Endothelial cell of umbilical vein (primary cell): ENCODE results near the gene ABTB2. TPM values are rescaled to one million over a fixed set of nuclear protein-coding genes. Genes with fewer than 3 reads are reported as not detected.

ENCODE experiments used
- BruUV-seq: library from RNA; stranded (reverse); fragments of 400-500 nt; replicated peaks from 2 replicates; lab custom pipeline; 2021; lab: Mats Ljungman, UMichigan
- CTCF ChIA-PET: fragments of 300-600, 350-600 bp; sonication (Branson Sonifier 250); formaldehyde crosslinking; loops from one replicate; lab custom pipeline; 2021; ENCODE audit warnings: antibody characterized with exemption, inconsistent platforms; lab: Charles Lee
- POLR2A ChIA-PET: fragments of 300-600, 350-600 bp; sonication (Branson Sonifier 250); formaldehyde crosslinking; loops from one replicate; lab custom pipeline; 2021; ENCODE audit warnings: antibody characterized with exemption, inconsistent platforms; lab: Charles Lee
- DNase-seq: peaks from one replicate; pipeline ENCODE4 v3.0.0-alpha.2; 2011; ENCODE audit warnings: low read depth, low spot score
- FAIRE-seq: peaks from 2 replicates; lab custom pipeline; 2011; peaks lifted over from hg19 to GRCh38; lab: Jason Lieb, UNC
- H2AFZ ChIP-seq: 2 replicates; pipeline ENCODE4 v1.6.0; 2012; ENCODE audit warnings: low read depth, low read length, control low read depth, inconsistent platforms
- H3K27ac ChIP-seq: 2 replicates; pipeline ENCODE4 v1.5.1; 2011; ENCODE audit warnings: low read depth, mild to moderate bottlenecking, control low read depth, low read length, moderate library complexity; ENCODE audit not compliant: insufficient read depth
- H3K27me3 ChIP-seq, 2 experiments: 2 replicates each; pipeline versions ENCODE4 v1.6.0 to v1.6.1; 2011; ENCODE audit warnings: low read length in 2 of 2, mixed read lengths in 1 of 2; ENCODE audit not compliant: control insufficient read depth in 2 of 2, insufficient read depth in 2 of 2
- H3K36me3 ChIP-seq, 2 experiments: 2 replicates in 1 of 2; 3 replicates in 1 of 2; pipeline ENCODE4 v1.5.1; 2011; ENCODE audit warnings: low read length in 2 of 2, mild to moderate bottlenecking in 1 of 2, moderate library complexity in 1 of 2; ENCODE audit not compliant: control insufficient read depth in 2 of 2, insufficient read depth in 2 of 2; ENCODE audit errors: extremely low read depth in 1 of 2
- H3K4me1 ChIP-seq: 3 replicates; pipeline ENCODE4 v1.5.1; 2011; ENCODE audit warnings: mild to moderate bottlenecking, low read length; ENCODE audit not compliant: control insufficient read depth, insufficient read depth; ENCODE audit errors: extremely low read depth
- H3K4me2 ChIP-seq: 2 replicates; pipeline ENCODE4 v1.6.1; 2011; ENCODE audit warnings: low read length, control low read depth, mixed read lengths; ENCODE audit not compliant: insufficient read depth
- H3K4me3 ChIP-seq, 3 experiments: fragments of 200-600 bp in 1 of 3; sonication (generic), shearing (Covaris generic) in 1 of 3; replicated peaks in 1 of 3; 2 replicates each; pipeline ENCODE4 v1.5.1; 2011 to 2016; ENCODE audit warnings: control low read depth in 3 of 3, low read length in 3 of 3, mild to moderate bottlenecking in 2 of 3, inconsistent platforms in 1 of 3, low read depth in 1 of 3, moderate library complexity in 1 of 3; ENCODE audit not compliant: insufficient read depth in 1 of 3
- H3K79me2 ChIP-seq: 2 replicates; pipeline ENCODE4 v1.6.0; 2012; ENCODE audit warnings: low read length, inconsistent platforms; ENCODE audit not compliant: control insufficient read depth, insufficient read depth
- H3K9ac ChIP-seq: replicated peaks from 2 replicates; pipeline ENCODE3; 2011; ENCODE audit warnings: low read length, control low read depth; ENCODE audit not compliant: insufficient read depth; ENCODE audit errors: extremely low read depth
- H3K9me1 ChIP-seq: replicated peaks from 3 replicates; pipeline ENCODE4 v1.6.0; 2011; ENCODE audit warnings: mild to moderate bottlenecking, low read length; ENCODE audit not compliant: control insufficient read depth, insufficient read depth; ENCODE audit errors: extremely low read depth
- H3K9me3 ChIP-seq: replicated peaks from 2 replicates; pipeline ENCODE4 v1.5.1; 2012; ENCODE audit warnings: low read length, inconsistent platforms; ENCODE audit not compliant: control insufficient read depth, insufficient read depth
- H4K20me1 ChIP-seq: replicated peaks from 2 replicates; pipeline ENCODE3; 2011; ENCODE audit warnings: mild to moderate bottlenecking, low read length; ENCODE audit not compliant: control insufficient read depth, insufficient read depth; ENCODE audit errors: extremely low read depth
- CTCF ChIP-seq, 2 donors: IDR thresholded peaks; 1 replicate in 1 of 2; 2 replicates in 1 of 2; pipeline ENCODE4 v1.5.1; 2011; ENCODE audit warnings: low read length in 2 of 2, mild to moderate bottlenecking in 2 of 2, moderate library complexity in 2 of 2, control low read depth in 1 of 2, inconsistent platforms in 1 of 2, low read depth in 1 of 2; ENCODE audit not compliant: insufficient read depth in 1 of 2; ENCODE audit errors: extremely low read depth in 1 of 2
- EZH2 ChIP-seq: IDR thresholded peaks from 2 replicates; pipeline ENCODE4 v1.6.1; 2012; ENCODE audit warnings: borderline replicate concordance, low read depth, mild to moderate bottlenecking, moderate library complexity, low read length, inconsistent platforms; ENCODE audit not compliant: severe bottlenecking
- FOS ChIP-seq: IDR thresholded peaks from 2 replicates; pipeline ENCODE4 v1.6.1; 2011; ENCODE audit warnings: mild to moderate bottlenecking, low read length, moderate library complexity, borderline replicate concordance; ENCODE audit not compliant: insufficient read depth
- GATA2 ChIP-seq: IDR thresholded peaks from 2 replicates; pipeline ENCODE4 v1.7.0; 2011; ENCODE audit warnings: low read depth, mild to moderate bottlenecking, moderate library complexity, mixed read lengths, low read length; ENCODE audit not compliant: insufficient read length, insufficient read depth
- JUN ChIP-seq: IDR thresholded peaks from 2 replicates; pipeline ENCODE4 v1.6.1; 2011; ENCODE audit warnings: borderline replicate concordance, low read depth; ENCODE audit not compliant: insufficient read length, insufficient read depth
- MAX ChIP-seq: IDR thresholded peaks from 2 replicates; pipeline ENCODE4 v1.6.1; 2011; ENCODE audit not compliant: insufficient read depth, insufficient read length
- MYC ChIP-seq: IDR thresholded peaks from one replicate; pipeline ENCODE4 v1.6.1; 2011; ENCODE audit warnings: mild to moderate bottlenecking, low read depth, low read length
- POLR2A ChIP-seq: IDR thresholded peaks from 2 replicates; pipeline ENCODE4 v1.6.1; 2012; ENCODE audit warnings: low read depth, mild to moderate bottlenecking, control low read depth, low read length
- POLR2AphosphoS5 ChIP-seq: IDR thresholded peaks from 2 replicates; pipeline ENCODE4 v1.6.1; 2012; ENCODE audit warnings: low read depth, mild to moderate bottlenecking, control low read depth, low read length, moderate library complexity; ENCODE audit not compliant: insufficient read depth
- dilution Hi-C: fragments of 300-500 bp; cut with MboI; formaldehyde crosslinking; loops from one replicate; pipeline ENCODE4 v1.15.0; 2019; ENCODE audit warnings: low sequenced_read_pairs; ENCODE audit not compliant: extremely low pct_ligation_motif_present
- intact Hi-C: fragments of 100-400 bp; cut with micrococcal nuclease; formaldehyde crosslinking; loops from one replicate; pipeline ENCODE4 v1.10.0; 2022
- polyA plus RNA-seq, 4 experiments: library from polyadenylated mRNA; depleted of rRNA in 3 of 4; stranded (reverse) in 3 of 4; unstranded in 1 of 4; fragments of >200 nt; gene quantifications; 2 replicates each; pipeline versions ENCODE4 v1.2.1 to v1.2.3, GENCODE V29; 2011 to 2012; ENCODE audit warnings: missing spikeins in 1 of 4
- total RNA-seq: library from RNA; stranded (reverse); gene quantifications from 2 replicates; pipeline ENCODE4 v1.2.3, GENCODE V29; 2021

The ABTB2 gene
- total and polyA plus RNA-seq, 2 donors (not counting 3 experiments of a cell fraction or from before 2014, with no cell fraction given), result 0.11 to 0.14 TPM

- no peak overlapping the region for H3K4me3 ChIP-seq
- H3K27ac ChIP-seq, result no peak overlapping the region
- FAIRE-seq (no peak), DNase-seq (no peak)
- H3K36me3 ChIP-seq, result no peaks in the 10 kb centered on the region
- H4K20me1 ChIP-seq, result no peaks in the 10 kb centered on the region
- peaks cover 6% of the 10 kb centered on the region for H3K4me1 ChIP-seq
- no TSS peak for BruUV-seq
- no peaks in the 10 kb centered on the region for H3K9me1 ChIP-seq
- no peaks in the 10 kb centered on the region for H3K9me3 ChIP-seq
- H3K79me2 ChIP-seq, result no peaks in the 10 kb centered on the region
- TF ChIP-seq CTCF (IDR thresholded peaks at IDR 0.05; ENCODE audit: extremely low read depth in 1 of 2, insufficient read depth in 1 of 2, low read depth in 1 of 2, low read length in 2 of 2) (no peak), EZH2 (no peak), GATA2 (no peak), MYC (no peak), JUN (no peak), FOS (no peak), POLR2AphosphoS5 (no peak), MAX (no peak), POLR2A (no peak)
- H2AFZ ChIP-seq, result no peak overlapping the region
- dilution Hi-C loops (no loop called here), intact Hi-C loops (no loop called here)
- H3K4me2 ChIP-seq, result no peak overlapping the region
- peaks cover 0 to 3% of the 10 kb centered on the region in 2 experiments for H3K27me3 ChIP-seq
- POLR2A ChIA-PET, result no interaction called here
- no peak overlapping the region for H3K9ac ChIP-seq
- CTCF ChIA-PET, result interaction anchor here (1.9 kb wide), 1 partner anchor 27 kb away, joined by 4 read pairs; no protein-coding TSS in a partner anchor
These were observed 122.2 kb downstream of the ABTB2 start for GRCh38 chr11:34235591-34236071.
